22Rv1 (cell line): Measurements from ENCODE around the gene UBE3A.

Source experiments
- CTCF ChIP-seq: fragments of 450-650 bp; IDR thresholded peaks from 2 replicates; pipeline ENCODE4 v1.5.1; 2017; ENCODE audit warnings: mild to moderate bottlenecking
- ZFX ChIP-seq: fragments of 450-650 bp; IDR thresholded peaks from 2 replicates; pipeline ENCODE4 v1.6.1; 2017; ENCODE audit warnings: antibody characterized with exemption, borderline replicate concordance

DNA sequence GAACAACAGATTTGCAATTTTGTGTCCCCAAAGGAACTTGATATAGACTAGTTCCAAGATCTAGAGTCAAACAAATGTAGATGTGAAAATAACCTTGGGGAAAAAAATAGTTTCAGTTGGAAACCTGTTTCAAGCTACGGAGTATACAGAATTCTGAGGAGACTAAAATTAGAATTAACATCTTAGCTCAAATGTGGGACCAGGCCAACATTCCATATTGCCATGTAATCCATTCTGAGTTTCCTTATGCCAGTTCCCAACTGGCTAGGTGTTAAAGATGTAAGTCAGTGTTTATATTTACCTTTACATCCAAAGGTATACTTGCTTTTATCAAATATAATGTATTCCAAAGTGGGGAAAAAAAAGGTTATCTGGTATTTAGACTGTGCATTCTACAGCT lies 76.3 kb downstream of the UBE3A start:
- no peak for TF ChIP-seq CTCF
- TF ChIP-seq ZFX = no peak
